Daoy (cell line): ENCODE data around the gene LLGL2. TPM values are rescaled to one million over a fixed set of nuclear protein-coding genes. Genes with fewer than 3 reads are reported as not detected.
A peak's percentile ranks its signal among the peaks of the same experiment; 100 is the strongest.
"Not testable (repeated sequence)": the region's sequence is repeated elsewhere in the genome, so short reads cannot be mapped to it uniquely, and the experiment has no call there.

Experiments
- DNase-seq: peaks from one replicate; pipeline ENCODE4 v3.0.0-alpha.2; 2015; ENCODE audit warnings: low read depth
- total RNA-seq: library from RNA; depleted of rRNA; stranded (reverse); fragments of >200 nt; shearing (Covaris generic); gene quantifications from 2 replicates; pipeline ENCODE4 v1.2.3, GENCODE V29; 2014

LLGL2 gene
- total RNA-seq, 1 experiment from 2014 or later = 8.6 TPM

DNA sequence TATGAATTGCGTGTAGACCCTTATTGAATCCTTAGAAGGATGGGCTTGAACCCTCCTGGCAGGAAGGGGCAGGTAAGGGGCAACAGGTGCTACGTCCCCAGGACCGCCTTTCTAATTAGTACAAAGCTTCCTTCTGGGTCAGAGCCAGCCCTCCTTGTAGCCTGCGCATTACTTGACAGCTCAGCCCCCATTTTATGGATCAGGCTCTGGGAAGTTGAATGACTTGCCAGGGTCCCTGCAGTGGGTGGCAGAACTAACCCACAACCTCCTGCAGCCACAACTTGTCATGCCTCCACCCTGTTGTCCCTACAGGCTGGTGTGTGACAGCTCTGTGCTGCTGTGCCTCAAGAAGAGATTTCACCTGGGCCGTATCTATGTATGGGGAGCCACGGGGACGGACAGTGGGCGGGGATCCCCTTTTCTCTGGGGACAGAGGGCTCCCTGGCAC is 64.8 kb downstream of the LLGL2 start:
- no peak for DNase-seq

DNA sequence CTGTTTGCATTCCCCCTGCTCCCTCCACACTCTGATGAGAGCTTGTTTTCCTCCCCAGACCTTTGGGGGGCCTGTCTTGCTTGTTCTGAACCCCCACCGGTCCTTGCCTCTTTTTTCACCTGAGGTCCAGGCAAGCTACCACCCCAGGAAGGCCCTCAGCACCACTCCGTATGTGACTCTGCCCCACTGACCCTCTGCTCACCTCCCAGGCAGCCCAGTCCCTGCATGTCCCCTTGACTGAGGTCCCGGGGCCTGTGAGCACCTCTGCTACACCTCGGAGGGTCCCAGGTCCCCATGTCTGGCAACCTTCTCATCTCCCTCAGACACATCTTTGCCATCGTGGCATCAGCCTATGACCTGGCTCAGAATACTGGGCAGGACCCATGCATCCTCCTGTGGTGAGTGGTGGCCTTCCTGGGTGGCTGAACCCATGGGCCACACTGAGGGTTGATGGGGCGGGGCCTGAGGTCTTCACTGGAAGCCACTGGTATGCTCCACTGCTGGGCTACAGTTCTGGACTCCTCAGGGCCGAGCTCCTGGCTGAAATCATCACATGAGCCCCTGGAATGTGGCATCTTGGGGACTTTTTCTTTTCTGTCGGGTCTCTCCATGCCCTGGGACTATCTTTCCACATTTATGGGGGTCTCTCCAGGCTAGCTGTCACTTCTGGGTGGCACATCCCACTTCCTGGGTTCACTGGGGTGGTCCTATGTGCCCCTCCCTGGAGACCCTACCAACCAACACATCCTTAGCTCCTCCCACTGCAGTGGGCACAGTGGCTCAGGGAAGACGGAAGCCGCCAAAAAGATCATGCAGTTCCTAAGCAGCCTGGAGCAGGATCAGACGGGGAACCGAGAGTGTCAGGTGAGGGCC is 65.6 kb downstream of the LLGL2 start:
- no peak for DNase-seq

DNA sequence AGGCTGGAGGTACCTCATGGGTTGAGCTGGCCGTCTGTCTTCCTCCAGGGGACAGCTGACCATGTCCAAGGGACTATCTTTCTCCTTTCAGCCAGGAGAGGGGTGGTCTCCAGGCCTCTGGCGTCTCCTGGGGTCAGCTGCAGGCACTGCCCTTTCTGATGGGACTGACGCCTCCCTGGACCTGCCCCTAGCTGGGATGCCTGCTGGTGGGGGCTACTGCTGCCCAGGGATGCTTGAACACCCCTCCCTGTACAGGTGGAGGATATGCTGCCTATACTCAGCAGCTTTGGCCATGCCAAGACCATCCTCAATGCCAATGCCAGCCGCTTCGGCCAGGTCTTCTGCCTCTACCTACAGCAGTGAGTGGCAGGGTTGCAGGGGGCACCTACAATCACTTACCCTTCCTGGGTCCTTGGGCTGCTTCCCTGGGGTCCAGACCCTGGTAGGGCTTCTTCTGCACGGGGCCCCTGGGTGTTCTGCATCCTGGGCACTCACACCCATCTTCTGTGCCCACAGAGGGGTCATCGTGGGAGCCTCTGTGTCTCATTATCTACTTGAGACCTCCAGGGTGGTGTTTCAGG is 66.3 kb downstream of the LLGL2 start:
- DNase-seq = no peak

DNA sequence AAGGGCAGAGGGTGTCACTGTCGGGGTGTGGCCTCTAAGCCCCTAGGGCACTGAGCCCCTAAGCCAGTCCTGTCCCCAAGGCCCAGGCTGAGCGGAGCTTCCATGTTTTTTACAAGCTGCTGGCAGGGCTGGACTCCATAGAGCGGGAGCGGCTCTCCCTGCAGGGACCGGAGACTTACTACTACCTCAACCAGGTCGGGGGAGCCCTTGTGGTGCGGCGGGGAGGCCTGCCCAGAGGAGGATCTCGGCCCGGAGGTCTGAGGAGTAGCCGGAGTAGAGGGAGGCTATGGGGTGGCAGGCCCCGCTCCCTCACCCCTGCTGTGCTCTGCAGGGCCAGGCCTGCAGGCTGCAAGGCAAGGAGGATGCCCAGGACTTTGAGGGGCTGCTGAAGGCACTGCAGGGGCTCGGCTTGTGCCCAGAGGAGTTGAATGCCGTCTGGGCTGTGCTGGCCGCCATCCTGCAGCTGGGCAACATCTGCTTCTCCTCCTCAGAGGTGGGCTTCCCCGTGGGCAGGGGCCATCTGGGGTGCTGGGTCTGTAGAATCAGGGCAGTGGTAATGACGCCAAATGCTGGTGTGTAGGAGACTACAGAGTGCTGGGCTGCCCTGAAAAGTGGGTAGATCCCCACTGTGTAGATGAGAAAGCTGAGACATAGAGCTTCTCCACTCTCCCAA is 67.0 kb downstream of the LLGL2 start:
- no peak for DNase-seq

DNA sequence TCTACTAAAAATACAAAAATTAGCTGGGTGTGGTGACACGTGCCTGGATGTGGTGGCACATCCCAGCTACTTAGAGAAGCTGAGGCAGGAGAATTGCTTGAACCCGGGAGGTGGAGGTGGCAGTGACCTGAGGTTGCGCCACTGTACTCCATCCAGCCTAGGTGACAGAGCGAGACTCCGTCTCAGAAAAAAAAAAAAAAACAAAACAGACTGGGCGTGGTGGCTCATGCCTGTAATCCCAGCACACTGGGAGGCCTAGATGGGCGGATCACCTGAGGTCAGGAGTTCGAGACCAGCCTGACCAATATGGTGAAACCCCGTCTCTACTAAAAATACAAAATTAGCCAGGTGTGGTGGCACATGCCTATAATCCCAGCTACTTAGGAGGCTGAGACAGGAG is 67.9 kb downstream of the LLGL2 start:
- DNase-seq = not testable (repeated sequence)

DNA sequence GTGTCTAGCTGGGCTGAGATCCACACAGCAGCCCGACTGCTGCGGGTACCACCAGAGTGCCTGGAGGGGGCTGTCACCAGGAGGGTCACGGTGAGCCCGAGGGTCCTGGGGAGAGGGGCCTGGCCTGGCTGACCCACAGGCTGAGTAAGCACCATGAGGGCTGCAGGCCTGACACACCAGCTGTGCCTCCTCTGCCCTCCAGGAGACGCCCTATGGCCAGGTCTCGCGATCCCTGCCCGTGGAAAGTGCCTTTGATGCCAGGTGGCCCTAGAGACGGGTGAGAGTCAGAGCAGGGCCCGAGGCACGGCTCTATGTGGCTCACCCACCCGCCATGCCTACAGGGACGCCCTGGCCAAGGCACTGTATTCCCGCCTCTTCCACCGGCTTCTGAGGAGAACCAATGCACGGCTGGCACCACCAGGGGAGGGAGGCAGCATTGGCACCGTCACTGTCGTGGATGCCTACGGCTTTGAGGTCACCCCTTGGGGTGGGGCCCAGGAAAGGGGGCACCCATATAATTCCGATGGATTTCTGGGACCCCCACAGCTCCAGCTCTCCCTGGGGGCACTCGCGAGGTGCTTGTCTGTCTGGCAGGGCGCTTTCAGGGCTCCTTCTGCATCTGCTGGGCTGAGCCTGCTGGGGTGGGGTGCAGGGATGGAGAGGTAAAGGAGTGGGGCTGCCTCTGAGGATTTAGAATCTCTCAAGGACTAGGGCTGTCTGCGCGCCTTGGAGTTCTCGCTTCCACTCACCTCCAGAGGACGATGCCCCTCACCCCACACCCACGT is 69.2 kb downstream of the LLGL2 start:
- DNase-seq = peak; percentile 36

DNA sequence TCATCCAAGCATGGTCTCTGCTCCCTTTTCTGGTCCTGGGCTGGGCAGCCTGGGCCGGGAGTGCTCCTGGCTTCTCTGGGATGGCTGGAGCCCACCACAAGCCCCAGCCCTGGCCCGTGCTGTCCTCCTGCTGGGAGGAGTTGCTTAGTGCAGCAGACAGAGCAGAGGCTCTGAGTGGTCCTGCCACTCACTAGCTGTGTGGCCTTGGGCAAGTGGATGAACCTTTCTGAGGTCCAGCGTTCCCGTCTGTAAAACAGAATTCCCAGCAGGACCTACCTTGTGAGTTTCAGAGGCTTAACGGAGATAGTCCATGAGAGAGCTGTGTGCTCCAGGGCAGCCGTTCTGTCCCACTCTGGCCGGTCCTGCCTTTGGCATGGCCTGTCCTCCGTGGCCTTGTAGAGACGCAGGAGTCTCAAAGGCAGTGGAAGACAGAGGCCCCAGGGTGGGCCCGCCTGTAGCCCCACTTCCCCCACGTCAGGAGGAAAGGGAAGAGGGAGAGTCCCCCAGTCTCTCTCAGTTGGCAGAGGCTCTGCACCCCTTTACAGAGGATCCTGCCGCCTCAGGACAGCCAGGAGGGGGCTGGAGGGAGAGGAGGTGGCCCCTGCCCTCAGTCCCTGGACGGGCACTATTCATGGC is 69.9 kb downstream of the LLGL2 start:
- no peak for DNase-seq

DNA sequence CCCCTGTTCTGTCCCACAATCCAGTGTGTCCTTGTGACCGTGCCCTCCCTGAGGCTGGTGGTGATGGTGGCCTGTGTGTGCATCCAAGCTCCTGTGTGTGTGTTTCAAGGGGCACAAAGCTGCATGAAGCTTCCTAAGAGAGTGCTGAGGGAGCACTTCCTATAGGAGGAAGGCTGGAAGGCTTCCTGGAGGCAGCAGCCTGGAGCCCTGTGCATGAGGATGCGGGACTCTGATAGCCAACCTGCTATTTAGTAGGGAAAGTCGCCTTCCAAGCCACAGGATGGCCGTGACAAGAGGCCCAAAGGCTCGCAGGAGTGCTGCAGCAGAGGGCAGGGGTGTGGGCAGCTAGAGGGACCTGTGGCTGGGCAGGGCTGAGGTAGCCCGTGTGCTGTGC is 70.4 kb downstream of the LLGL2 start:
- DNase-seq = no peak

DNA sequence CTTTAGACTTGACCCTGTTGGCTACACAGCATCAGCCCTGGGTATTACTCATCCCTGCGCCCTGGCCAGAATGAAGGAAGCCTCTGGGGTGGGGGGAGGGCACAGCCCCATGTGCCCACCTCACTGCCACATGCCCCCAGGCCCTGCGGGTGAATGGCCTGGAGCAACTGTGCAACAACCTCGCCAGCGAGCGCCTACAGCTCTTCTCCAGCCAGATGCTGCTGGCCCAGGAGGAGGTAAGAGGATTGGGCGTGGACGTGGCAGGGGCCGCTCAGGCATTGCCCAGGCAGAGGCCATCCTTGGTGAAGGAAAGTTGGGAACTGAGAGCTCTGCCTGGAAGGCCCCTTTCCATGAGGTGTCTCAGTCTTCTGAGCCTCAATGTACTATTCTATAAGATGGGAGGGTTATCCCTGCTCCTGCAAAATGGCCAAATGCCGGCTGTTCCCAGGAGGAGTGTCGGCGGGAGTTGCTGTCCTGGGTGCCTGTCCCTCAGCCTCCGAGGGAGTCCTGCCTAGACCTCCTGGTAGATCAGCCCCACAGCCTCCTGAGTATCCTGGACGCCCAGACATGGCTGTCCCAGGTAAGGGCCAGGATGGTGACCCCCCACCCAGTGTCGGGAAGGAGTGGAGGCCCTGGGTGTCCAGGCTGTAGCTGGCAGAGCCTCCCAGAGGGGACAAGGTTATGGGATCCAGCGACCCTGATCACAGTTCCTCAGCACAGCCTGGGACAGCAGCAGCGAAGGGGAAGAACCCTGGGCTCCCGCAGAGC is 71.0 kb downstream of the LLGL2 start:
- no peak for DNase-seq

DNA sequence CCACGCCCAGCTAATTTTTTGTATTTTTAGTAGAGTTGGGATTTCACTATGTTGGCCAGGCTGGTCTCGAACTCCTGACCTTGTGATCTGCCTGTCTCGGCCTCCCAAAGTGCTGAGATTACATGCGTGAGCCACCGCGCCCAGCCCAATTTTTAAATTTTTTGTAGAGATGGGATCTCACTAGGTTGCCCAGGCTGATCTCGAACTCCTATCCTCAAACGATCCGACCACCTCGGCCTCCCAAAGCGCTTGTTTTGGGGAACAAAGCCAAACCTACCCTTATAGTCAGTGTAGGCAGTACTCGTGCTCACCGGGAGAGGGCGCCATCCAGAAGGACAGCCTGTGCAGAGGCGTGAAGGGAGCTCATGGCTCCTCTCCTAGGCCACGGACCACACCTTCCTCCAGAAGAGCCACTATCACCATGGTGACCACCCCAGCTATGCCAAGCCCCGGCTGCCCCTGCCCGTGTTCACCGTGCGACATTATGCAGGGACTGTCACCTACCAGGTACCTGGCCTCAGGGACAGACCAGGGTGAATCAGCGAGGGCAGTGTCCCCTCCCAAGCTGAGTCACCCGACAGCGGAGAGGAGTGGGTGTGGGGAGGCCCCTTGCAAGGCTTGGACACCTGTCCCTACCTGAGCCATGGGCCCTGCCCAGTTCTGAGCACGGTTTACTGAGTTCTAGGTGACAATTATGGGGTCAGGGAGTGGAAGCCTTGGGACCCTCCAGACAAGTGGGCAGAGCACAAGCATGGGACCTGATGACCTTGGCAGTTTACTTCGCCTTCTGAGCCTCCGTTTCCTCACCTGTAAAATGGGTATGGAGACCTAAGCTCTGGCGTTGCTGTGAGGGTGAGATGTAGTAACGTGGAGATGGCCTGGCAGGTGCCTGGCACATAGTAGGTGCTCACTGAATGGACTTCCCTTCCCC is 75.8 kb downstream of the LLGL2 start:
- peak; percentile 81 for DNase-seq

DNA sequence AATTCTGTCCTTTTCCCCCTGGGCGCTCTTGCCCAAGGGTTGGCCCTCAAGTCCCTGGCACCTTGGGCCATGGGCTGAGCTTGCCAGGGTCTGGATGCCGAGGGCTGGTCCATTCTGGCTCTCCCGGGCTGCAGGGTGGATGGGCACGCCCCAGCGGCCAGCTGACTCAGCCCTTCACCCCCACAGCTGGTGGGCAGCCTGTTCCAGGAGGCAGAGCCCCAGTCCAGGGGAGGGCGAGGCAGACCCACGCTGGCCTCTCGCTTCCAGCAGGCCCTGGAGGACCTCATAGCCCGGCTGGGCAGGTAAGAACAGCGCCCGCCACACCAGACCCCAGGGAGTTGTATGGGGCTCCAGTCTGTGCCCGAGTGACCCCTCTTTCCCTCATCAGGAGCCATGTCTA is 77.1 kb downstream of the LLGL2 start:
- peak; percentile 47 for DNase-seq

DNA sequence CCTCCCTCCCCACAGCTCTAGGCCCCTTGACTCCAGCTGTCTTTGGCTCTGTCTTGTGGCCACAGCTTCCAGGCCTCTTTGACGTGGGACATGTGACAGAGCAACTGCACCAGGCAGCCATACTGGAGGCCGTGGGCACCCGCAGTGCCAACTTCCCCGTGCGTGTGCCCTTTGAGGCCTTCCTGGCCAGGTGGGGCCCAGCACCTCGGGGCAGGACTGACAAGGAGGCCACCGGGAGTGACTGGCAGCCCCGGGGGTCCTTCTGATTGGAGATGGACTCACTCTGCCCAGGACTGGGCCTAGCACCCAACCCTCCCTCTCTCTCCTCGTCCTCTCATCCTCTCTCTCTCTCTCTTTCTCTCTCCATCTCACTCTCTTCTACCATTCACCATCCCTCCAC is 77.6 kb downstream of the LLGL2 start:
- no peak for DNase-seq

DNA sequence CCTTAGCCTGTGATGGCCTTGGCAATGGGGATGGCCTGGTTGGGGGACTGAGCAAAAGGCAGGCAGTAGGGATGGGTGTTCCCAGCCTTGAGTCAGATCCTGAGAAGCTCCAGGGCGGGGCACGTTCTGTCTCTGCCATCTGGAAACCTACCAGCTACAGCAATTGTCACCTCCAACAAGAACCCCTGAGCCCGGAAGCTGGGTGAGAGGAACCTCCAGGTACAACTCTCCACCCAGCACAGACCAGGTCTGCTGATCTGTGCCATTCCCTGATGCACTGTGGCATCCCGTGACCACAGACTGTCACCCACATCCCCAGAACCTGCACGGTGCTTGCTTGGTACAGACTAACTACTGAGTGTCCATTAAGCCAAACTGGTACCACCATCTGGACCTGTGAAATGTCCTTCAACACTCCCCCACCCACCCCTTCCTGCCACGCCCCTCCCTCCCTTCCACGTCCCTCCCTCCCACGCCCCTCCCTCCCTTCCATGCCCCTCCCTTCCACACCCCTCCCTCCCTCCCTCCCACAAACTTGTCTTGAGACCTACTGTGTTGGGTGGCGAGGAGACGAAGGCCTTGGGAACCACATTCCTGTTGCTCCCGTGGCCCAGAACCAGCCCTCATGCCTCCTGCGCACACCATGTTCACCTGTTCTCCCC is 78.7 kb downstream of the LLGL2 start:
- no peak for DNase-seq

DNA sequence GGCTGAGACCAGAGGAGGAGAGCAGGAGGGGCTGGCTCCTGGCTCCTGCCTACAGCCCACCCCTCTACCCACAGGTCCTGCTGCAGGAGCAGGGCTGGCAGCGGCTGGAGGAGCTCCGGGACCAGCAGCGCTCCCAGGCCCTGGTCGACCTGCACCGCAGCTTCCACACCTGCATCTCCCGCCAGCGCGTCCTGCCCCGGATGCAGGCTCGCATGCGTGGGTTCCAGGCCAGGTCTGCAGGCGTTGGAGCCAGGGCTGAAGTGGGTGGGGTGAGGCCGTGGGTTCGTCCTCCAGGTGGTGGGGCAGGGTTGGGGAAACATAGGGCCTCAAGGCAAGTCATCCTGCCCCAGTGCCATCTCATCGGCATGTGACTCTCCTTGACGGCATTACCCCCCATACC is 80.3 kb downstream of the LLGL2 start:
- DNase-seq = no peak

DNA sequence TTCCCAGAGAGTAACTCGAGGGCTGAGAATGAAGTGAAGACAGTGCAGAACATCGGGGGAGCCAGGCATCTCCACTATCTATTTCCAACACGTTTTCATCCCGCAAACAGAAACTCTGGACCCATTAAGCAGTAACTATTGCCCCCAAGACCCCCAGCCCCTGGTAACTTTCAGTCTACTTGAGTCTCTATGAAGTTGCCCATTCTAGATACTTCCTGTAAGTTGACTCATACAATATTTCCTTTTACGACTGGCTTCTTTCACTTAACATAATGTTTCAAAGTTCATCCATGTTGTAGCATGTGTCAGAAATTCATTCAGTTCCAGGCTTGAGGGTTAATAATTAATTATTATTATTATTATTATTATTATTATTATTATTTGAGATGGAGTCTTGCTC is 81.6 kb downstream of the LLGL2 start:
- no peak for DNase-seq

DNA sequence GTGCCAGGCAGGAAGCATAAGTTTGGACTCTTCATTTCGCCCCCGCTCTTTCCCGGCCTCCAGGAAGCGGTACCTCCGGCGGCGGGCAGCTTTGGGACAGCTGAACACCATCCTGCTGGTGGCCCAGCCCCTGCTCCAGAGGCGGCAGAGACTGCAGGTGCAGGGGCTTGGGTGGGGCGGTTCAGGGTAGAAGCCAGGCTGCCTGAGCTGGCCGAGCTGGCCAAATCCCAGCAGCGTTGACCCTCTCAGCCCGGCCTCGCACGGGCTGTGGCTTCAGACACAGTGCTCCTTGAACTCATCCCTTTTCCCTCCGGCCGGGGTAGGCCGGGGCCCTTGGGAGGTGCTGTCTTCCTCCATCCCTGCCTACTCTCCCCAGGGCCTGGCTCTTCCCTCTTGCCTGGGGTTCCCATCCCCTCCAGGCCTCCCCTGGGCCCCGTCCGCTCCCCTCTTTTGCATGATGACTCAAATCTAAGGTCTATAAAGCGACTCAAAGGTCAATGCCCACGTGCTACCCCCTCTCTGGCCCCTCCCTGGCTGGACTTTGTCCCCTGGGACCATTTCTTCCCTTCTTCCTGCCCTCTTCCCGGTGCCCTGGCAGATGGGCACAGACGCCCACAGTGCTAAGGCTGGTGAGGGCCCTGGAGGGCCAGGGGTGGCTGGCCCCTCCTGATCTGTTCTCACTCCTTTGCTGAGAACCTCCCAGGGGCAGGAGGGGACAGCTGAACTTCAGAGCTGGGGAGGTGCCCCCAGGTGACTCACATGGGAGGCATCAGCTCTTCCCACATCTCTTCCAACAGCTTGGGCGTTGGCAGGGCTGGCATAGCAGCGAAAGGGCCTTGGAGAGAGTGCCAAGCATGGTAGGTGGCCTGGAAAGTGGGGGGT is 84.8 kb downstream of the LLGL2 start:
- DNase-seq = no peak

DNA sequence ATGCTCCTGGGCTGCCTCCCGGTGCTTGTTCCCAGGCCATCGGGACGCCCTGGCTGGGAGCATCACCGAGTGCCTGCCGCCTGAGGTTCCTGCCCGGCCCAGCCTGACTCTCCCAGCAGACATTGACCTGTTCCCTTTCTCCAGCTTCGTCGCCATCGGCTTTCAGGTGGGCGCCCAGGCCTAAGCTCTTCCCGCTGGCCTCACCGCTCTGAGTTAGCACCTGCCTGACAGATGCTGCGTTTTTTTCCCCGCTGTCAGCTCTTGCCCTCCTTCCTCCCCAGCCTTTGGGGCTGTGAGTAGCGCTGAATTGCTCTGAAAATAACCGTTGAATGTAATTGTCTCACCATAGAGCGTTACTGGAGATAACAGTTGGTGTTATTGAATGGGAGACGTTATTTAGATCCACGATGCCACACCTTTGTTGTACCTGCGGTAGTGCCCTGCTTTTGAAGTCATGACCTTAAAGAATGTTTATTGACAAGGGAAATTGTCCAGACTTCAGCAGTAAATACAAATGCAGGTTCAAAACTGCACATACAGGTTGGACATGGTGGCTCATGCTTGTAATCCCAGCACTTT is 86.4 kb downstream of the LLGL2 start:
- no peak for DNase-seq
